HG02571 (cell line): ENCODE measurements around the gene SLC1A2.

Experiments
- ATAC-seq: cut with Tn5 transposase; IDR thresholded peaks from one replicate; pipeline ENCODE4 v1.9.1; 2021; ENCODE audit warnings: mild to moderate bottlenecking, moderate library complexity; ENCODE audit not compliant: unreplicated experiment

Gene SLC1A2

DNA sequence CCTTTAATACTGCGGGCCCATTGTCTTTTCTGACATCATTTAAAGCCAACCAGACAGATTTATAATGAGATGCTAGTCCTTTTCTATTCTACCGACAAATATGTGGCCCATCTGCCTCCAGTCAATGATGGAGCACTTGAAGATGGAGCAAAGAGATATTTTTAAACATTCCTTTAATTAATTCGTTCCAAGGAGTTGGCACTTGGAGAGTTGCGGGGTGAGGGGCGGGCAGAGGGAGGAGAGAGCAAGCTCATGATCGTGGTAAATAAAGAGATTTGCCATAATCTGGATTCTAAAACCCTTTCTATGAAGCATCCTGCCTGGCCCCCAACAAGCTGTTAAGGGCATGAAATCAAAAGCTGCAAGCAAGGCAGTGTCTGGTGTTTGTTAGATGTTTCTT is 5.0 kb downstream of the SLC1A2 start:
- ATAC-seq: no peak

DNA sequence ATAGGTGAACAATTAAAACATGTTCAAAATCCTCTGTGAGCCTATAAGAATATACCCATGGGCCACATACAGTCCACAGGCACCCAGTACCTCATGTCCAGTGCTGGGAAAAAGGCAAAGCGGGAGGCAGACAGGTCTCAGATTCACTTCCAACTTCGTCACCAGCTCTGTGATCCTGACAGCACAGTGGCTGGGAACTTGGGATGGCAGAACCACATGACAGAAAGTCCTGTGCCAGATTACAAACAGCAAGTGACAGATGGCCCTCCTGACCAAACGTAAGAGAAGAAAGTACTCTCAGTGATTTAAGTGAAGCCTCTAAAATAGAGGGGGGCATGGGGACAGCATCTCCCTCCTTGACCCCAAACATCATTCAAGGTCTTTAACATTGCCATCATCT is 5.8 kb downstream of the SLC1A2 start:
- no peak for ATAC-seq

DNA sequence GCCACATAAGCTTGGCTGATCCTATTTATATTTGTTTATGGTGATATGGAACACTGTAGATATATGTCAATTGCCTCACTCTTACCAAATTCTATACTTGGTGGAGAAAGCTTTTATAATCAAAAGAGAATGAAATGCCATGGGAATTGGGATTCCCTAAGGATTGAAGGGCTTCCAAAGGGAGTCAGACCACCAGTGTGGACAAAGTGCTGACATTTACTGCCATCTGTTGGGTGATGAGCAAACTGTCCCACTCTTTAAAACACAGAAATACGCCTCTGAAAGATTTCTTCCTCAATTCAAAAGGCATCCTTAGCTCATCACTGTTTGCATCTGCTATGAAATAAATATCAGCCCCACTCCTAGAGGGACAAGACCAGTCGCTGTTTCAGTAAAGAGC is 7.1 kb downstream of the SLC1A2 start:
- no peak for ATAC-seq

DNA sequence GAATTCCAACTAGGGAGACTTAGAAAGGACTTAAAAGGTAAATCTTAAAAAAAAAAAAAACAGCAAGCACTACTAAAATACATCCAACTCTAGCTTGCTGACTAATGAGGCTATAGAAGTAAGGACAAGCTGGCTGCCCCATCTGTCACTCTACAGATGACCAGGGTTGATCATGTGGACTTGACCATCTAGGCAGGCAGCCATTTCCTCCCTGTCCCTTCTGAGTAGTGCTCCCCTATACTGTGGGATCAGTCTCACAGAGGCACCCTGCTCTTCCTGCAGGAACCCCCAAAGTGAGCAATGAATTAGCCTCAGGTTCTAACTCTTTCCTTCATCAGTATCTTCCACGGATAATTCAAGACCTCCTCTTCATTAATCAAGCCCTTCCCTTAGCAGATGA is 12.3 kb downstream of the SLC1A2 start:
- ATAC-seq: no peak

DNA sequence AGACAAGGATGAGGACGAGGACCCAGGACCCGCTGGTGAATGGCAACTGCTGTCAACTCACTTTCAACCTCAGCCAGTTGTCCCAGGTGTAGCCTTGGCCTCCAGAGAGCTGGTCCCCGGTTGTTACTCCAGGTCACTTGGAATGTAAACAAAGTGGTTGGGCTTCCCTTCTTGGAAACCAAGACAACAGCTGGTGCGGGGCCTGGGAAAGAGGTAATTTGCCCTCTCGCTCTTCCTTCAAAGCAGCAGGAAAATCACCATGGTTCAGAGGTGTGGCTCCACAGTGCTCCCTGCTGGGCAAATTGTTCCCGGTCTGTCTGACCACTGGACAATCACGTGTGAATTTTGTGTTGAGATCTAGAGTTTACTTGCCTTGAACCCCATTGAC is 15.0 kb downstream of the SLC1A2 start:
- no peak for ATAC-seq

DNA sequence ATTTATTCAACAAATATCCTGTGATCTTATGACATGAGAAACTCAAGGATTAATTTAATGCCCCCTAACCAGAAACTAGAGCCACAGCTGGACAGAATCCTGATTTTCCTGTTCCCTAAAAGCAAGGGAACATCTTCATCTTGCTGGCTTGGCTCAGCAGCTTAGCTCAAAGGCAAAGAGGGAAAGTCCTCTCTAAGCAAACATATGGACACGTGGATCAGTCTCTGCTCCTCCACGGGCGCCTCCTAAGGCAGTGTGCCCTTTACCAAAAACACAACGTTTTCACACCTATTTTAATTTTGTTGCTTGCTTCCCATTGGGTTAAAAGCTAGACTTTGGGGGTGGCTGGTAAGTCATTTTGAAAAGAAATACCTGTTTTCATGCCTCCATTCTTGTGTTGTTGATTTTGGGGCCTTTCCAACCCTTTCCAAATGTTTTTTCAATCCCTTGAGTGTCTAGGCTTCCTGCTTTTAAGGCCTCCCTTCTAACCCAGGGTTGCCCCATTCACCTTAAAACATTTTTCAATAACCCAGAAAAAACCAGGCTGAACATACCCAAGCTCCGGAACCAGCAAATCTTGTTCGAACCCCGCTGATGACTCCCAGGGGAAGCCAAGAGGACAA is 15.5 kb downstream of the SLC1A2 start:
- ATAC-seq: no peak

DNA sequence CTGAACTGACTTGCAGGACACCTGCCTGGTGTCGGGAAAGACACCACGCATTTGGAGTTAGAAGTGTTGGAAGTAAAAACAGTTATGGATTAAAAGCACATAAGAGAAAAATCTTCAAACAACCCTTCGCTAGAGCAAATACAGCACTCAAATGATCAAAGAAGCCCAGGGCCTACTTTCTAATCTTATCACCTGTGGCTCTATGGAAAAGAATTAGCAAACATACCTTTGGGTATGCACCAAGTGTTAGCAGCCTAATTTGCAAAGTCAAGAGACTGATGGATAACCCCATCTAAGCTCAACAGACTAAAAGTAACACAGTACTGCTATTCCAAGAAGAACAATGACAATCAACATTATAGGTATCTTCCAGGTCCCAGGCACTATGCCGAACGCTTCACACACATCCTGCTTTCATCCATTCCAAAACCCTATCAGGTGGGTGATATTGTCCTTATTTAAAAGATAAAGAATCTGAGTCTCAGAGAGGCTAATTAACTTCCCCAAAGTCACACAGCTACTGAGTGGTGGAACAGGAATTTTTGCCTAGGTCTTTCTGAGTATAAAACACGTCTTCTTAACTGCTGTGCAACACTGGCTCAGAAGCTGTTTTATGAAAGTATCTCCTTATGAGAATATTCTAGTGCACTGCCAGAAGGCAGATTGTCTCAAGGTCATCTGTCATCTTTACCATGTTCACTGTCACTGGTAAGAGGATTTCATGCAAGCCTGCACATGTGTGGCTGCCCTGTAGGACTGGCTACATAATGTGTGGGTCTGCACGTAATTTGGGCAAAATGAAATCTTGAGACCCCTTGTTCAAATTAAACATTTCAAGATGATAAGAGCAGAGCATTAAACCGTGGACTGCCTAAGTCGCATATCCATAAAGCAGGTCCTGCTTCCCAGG is 16.4 kb downstream of the SLC1A2 start:
- ATAC-seq: no peak

DNA sequence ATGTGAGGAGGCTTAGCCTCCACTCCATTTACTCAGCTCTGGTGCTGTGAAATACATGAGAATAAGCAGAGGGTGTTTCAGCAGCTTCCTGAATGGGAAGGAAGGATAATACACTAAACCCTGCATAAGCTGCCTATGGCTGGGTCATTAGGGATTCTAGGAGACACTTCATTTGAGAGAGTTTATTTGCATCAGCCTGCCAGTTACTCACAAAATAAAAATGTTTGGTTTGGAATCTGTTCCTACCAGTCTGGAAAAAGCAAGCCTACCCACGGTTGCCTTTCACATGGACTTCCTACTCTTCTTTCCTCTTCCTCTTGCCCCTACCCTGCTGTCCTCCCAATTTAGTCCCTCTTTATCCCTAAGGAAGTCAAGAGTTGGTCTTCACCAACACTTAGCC is 20.5 kb downstream of the SLC1A2 start:
- ATAC-seq: no peak

DNA sequence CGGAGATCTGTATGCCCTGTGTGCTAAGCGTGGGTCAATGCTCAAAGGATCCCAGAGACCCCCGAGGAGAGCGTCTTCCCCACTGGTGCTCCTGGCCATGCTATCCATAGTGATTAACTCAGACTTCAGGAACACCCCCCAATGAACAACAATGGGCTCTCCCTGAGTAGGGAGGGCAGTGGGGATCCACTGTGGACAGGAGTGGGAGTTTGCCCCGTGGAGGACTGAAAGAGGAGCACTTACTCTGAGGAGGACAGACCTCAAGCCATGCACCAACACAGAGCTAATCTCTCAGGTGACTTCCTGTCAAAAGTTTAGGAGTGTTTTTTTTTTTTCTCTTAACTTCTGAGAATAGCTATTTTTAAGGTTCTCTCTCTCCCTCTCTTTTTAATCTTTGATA is 24.4 kb downstream of the SLC1A2 start:
- ATAC-seq: no peak

DNA sequence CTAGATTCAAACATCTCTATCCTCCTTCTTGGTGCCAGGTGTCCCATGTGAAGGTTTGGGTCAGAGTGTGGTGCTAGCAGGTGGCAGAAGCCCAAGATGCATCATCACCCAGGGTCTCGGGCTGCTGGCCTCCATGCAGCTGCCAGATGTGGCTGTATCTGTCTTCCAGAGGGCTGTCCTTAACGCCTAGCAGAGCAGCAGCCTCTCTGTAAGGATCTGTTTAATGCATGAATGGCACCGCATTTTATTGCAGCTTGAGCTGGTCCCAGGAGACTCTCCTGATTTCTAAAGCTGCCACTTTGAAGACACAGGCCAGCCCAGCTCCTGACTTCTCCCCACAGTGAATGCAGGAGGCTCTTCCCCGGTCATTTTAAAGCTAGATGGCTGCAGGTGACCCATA is 26.3 kb downstream of the SLC1A2 start:
- ATAC-seq: no peak

DNA sequence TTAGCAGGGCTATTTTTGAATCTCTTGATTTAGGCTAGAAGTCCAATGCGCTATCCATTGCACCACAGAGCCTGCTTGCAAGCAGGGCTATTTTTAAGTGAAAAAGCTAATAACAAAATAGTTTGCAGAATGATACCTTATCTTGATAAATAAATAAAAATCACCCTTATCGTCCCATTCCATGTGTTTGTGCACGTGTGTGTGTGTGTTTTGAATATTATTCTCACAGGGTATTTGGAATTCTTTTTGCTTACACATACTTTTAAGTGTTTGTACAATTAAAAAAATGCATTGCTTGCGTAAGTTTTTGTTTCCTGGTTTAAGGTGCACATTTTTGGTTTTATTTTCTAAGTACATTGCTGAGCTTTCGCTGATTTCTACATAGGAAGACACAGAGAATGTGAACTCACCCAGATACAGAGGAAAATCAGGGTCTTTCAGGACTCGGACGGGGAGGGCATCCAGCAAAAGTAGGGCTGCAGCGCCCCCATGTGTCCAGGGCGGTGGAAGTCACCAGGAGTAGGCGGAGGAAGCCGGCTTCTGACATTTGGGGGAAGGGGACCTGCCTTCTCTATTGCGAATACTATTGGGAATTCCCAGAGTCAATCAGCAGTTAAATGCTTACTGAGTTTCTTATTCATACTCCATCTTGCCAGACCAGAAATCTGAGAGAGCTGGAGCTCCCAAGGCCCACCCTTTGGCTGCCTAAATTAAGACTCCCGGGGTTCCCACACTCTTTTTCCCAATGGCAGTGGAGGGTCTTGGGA is 27.3 kb downstream of the SLC1A2 start:
- peak; percentile 50 for ATAC-seq

DNA sequence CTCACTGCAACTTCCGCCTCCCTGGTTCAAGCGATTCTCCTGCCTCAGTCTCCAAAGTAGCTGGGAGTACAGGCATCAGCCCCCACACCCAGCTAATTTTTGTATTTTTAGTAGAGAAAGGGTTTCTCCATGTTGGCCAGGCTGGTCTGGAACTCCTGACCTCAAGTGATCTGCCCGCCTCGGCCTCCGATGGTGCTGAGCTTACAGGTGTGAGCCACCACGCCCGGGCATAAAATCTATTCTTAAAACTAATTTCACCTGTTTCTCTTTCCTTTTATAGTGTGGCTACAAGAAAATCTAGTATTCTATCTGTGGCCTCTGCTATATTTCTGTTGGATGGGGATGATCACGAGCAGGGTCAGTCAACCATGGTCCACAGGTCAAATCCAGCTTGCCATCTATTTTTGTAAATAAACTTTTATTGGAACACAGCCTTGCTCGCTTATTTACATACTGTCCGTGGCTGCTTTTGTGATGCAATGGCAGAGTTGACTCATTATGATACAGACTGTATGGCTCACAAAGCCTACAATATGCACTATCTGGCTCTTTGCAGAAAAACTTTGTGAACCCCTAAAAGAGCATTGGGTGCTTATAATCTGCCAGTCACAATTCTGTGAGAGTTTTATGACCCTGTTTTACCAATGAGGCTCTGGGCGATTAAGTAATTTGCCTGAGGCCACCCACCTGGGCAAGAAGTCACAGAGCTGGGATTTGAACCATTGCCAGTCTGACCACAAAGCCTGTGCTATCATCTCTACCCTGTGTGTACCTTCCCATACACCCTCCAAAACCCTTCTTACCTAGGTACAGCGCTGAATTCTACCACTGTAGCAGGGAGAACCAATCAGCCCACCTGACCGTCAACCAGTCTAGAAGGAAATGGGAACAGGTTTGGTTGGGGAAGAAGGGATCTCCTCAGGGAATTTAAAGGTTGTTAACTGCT is 28.3 kb downstream of the SLC1A2 start:
- ATAC-seq: peak; percentile 83

DNA sequence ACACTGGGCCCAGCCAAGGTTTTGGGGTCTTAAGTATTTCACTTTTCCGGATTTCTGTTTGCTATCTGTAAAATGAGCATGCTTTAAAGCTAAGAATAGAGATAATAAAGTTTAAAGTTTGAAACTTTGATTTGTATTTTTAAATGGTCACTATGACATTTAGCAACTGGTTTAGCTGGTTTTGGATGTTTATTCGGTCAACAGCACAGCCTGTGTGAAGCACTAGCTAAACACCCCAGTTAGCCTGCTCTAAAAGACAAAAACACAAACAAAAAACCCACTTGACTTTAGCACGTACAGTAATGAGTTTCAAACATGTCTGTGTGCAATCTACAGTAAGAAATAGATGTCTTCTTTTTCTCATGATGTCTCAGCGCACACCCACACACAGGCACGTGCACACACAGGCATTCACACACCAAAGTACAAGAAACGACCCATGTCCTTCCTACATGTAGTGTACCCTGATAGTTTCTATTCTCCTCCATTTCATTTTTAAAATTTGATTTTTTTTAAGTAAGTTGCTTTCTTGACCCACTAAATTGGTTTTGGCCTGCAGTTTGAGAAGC is 29.4 kb downstream of the SLC1A2 start:
- no peak for ATAC-seq

DNA sequence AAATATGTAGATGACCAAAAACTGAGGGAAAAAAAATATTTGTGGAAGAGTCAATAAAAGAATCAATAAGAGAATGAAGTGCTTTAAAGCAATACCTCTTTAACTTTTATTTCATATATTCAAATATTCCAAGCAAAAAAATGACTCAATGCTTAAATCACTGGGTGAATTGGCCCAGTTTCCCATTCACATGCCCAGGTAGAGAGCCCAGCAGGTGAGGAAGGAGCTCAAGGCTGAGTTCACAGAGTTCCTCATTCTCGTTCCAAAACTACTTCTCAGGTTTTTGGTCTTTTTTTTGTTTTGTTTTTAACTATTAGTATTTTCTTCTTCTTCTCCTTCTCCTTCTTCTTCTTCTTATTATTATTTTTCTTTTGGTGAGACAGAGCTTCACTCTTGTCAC is 30.2 kb downstream of the SLC1A2 start:
- no peak for ATAC-seq

DNA sequence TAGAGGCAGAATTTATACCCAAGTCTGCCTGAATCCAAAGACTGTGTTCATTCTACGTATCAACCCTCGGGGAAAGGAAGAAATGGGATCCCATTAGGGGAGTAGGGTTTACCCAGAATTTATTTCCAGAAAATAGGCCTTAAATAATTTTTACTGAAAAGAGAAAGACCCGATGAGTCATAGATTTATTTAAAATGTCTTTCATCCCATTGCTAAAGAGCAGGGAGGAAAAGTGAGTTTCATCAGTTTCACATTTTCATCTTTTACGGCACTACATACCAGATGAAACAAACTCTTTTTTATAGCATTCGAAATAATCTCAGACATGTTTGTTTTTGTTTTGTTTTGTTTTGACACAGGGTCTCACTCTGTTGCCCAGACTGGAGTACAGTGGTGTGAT is 31.3 kb downstream of the SLC1A2 start:
- ATAC-seq: no peak

DNA sequence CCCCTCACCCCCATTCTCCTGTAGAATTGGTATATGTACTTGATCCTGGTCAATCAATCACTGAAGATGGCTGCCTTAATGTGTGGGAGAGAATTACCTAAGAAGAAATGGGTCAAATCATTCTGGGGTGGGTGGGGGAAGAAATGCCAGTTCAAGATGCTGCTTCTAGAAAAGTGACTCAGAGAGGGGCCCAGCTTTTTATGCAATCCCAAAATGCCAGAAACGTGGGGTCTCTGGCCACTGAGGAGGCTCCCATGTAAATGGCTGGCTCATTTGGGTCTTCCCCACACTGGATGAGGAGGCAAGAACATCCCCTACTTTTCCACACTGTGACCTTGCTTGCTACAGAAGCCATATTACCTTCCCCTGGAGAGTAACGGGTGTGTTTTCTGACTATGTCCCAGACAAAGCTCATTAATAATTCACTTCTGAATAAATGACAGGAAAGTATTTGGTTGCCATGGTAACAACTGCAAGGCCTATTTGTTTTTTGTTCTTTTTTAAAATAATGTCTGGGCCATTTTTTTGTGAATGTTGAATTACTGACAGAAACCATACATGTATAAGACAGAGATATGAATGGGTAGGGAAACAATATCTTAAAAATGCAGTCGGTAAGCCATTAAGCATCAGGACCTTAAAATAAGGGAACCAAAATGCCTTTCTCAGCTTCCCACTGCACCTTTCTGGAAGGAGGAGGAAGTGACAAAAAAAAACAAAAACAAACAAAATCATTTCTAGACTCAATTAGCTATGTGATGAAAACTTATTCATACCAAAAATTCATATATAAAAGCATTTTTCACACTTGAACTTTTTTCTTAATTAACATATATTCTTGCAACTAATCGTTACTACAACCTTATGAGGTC is 32.0 kb downstream of the SLC1A2 start:
- no peak for ATAC-seq

DNA sequence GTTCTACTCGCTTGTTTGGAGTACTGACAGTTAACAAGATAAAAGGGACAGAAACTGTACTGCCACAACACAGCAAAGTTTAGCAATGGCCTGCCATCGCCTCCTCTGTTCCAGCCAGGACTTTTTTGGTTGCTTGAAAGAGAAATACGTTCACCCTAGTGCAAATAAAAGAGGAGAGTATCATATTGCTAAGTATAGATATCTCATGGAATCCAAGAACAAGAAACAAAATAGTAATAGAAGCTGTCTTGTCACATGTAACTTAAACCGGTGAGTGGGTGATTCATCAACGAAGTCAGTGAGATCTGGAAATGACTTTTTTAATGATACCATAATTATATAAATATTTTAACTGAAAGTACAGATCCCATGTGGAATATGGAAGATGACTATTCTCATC is 35.4 kb downstream of the SLC1A2 start:
- no peak for ATAC-seq

DNA sequence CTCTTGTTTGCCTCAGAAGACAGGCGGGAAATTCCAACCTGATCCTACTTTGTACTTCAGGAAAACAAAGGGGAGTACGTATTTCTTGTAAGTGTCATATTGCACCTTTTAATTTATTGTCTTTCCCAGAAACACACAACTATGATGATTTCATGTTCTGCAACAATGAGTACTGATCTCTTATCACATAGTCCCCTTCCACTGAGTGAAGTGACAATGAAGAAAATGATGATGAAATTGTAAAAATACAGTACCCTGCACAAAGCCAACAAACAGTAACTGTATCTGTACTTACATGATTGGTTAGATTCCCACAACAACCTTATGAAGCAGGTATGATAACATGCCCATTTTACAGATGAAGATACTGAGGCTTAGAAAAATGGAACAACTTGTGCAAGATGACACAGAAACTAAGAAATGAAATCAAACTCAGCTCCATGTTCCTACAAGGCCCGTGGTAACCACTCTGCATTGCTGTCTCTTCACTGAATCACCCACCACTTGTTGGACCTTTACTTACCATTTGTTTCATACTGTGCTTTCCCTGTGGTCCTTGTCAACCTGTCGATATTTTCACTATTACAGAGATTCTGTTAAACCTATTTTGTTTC is 37.5 kb downstream of the SLC1A2 start:
- no peak for ATAC-seq

DNA sequence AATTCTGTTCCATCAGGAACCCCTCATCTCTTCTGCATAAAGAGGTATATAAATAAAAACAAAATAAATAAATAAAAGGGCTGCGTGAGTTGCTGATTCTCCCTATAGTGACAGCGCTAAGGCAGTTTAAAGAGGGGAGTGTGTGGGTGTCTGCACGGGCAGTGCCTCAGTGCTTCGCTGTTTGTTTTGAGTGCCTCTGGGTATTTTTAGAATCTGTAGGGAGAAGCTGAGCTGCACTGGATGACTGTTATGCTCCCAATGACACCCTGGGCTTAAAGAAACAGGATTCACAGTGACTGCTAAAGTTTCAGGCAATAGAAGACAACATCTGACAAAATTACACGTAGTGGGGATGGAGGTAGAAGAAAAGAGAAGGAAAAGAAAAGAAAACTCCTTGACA is 38.8 kb downstream of the SLC1A2 start:
- no peak for ATAC-seq
